Activated CD4-positive, alpha-beta T cell treated with anti-CD3 and anti-CD28 coated beads, Interleukin-2, amount 10 ng/mL, durations not matched to agents 7 days and 5 days (primary cell): ENCODE results near the gene NEDD4L. TPM values are rescaled to one million over a fixed set of nuclear protein-coding genes. Genes with fewer than 3 reads are reported as not detected.
A peak's percentile ranks its signal among the peaks of the same experiment; 100 is the strongest.

Experiments
- CTCF ChIA-PET: fragments of 350-600 bp; sonication (Branson Sonifier 250); formaldehyde crosslinking; loops from one replicate; lab custom pipeline; 2021; ENCODE audit warnings: antibody characterized with exemption; lab: Charles Lee
- POLR2A ChIA-PET: fragments of 350-600 bp; sonication (Branson Sonifier 250); formaldehyde crosslinking; loops from one replicate; lab custom pipeline; 2021; ENCODE audit warnings: antibody characterized with exemption; lab: Charles Lee
- DNase-seq: peaks from one replicate; pipeline ENCODE4 v3.0.0-alpha.2; 2020
- H3K27ac Mint-ChIP-seq: one replicate; pipeline ENCODE4 v1.8.0; 2021; ENCODE audit warnings: mild to moderate bottlenecking, moderate library complexity, mixed read lengths
- H3K27me3 Mint-ChIP-seq: one replicate; pipeline ENCODE4 v1.8.0; 2021; ENCODE audit warnings: mixed read lengths
- H3K36me3 Mint-ChIP-seq: one replicate; pipeline ENCODE4 v1.8.0; 2021; ENCODE audit warnings: low read depth, mixed read lengths
- H3K4me1 Mint-ChIP-seq: one replicate; pipeline ENCODE4 v1.8.0; 2021; ENCODE audit warnings: mixed read lengths
- H3K4me3 Mint-ChIP-seq: one replicate; pipeline ENCODE4 v1.8.0; 2021; ENCODE audit warnings: mild to moderate bottlenecking, moderate library complexity, mixed read lengths
- H3K9me3 Mint-ChIP-seq: one replicate; pipeline ENCODE4 v1.8.0; 2021; ENCODE audit warnings: mixed read lengths
- total RNA-seq, 2 experiments: library from RNA; stranded (reverse); gene quantifications; one replicate each; pipeline ENCODE4 v1.2.3, GENCODE V29; 2021

The NEDD4L gene
- total RNA-seq, 2 experiments from 2014 or later: 5.6 to 8.1 TPM

DNA sequence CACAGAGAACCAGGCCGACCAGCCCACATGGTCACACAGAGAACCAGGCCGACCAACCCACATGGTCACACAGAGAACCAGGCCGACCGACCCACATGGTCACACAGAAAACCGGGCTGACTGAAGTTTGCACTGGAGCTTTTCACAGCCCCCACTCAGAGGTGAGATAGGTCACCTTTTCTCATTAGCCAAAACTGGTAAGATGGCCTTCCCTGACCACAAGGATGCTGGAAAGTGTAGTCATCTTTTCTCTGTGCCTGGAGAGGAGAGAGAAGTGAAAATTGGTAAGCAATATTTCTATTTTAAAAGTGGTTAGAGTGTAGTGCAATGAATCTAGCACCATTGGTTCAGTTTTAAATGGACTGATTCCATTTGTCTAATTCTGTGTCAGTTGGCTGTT is 247.1 kb downstream of the NEDD4L start:
- no peak overlapping the region for H3K4me3 Mint-ChIP-seq
- no peaks in the 10 kb centered on the region for H3K9me3 Mint-ChIP-seq
- CTCF ChIA-PET: interaction anchor here (0.6 kb wide), 1 partner anchor 215 kb away, joined by 4 read pairs; no protein-coding TSS in a partner anchor
- peaks cover 6% of the 10 kb centered on the region for H3K27me3 Mint-ChIP-seq
- POLR2A ChIA-PET: no interaction called here
- DNase-seq: no peak
- H3K36me3 Mint-ChIP-seq: no peaks in the 10 kb centered on the region
- no peaks in the 10 kb centered on the region for H3K4me1 Mint-ChIP-seq
- H3K27ac Mint-ChIP-seq: no peak overlapping the region

DNA sequence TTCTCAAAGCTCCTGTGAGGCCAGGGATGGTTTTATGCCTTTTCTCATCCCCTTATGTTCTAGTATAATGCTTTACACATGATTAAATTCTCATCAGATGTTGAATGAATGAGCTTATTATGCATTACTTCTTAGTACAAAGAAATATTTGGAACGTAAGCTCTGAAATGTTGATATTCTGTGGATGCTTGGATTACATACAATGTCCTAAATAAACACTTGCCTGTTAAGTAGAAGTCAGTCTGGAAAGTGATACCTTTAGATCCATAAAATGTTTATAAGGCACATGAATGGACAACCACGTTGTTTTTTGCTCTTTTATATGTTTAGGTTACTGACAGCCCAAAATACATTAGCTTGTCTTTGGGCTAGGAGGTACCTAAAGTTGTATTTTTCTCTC is 248.6 kb downstream of the NEDD4L start:
- no peaks in the 10 kb centered on the region for H3K9me3 Mint-ChIP-seq
- ChIA-PET POLR2A (no interaction called here), CTCF (interaction anchor here (1.1 kb wide), 1 partner anchor 21 kb away, joined by 3 read pairs; no protein-coding TSS in a partner anchor)
- no peak for DNase-seq
- peaks cover 4% of the 10 kb centered on the region for H3K27me3 Mint-ChIP-seq
- H3K36me3 Mint-ChIP-seq: no peaks in the 10 kb centered on the region
- H3K4me3 Mint-ChIP-seq: no peak overlapping the region
- H3K4me1 Mint-ChIP-seq: peaks cover 4% of the 10 kb centered on the region
- H3K27ac Mint-ChIP-seq: no peak overlapping the region

DNA sequence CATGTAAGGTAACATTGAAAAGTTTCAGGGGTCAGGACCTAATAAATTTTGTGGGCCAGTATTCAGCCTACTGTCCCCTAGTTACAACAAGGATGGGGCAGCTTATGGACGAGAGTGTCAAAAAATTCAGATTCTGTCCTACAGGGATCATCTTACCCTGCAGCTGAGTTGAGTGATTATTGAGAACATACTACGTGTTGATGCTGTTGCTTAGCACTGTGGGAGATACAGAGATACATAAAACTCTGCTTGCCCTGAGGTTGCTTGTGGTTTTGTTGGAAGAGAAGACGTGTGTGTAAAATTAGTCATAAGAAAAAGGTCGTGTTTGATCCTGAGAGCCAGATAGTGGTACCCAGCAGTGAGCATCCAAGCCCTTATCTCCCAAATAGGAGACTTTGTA is 253.2 kb downstream of the NEDD4L start:
- H3K27ac Mint-ChIP-seq: no peak overlapping the region
- H3K9me3 Mint-ChIP-seq: no peaks in the 10 kb centered on the region
- peaks cover 4% of the 10 kb centered on the region for H3K4me1 Mint-ChIP-seq
- peaks cover 7% of the 10 kb centered on the region for H3K27me3 Mint-ChIP-seq
- H3K36me3 Mint-ChIP-seq: no peaks in the 10 kb centered on the region
- H3K4me3 Mint-ChIP-seq: no peak overlapping the region
- POLR2A ChIA-PET: no interaction called here
- no peak for DNase-seq
- CTCF ChIA-PET: no interaction called here

DNA sequence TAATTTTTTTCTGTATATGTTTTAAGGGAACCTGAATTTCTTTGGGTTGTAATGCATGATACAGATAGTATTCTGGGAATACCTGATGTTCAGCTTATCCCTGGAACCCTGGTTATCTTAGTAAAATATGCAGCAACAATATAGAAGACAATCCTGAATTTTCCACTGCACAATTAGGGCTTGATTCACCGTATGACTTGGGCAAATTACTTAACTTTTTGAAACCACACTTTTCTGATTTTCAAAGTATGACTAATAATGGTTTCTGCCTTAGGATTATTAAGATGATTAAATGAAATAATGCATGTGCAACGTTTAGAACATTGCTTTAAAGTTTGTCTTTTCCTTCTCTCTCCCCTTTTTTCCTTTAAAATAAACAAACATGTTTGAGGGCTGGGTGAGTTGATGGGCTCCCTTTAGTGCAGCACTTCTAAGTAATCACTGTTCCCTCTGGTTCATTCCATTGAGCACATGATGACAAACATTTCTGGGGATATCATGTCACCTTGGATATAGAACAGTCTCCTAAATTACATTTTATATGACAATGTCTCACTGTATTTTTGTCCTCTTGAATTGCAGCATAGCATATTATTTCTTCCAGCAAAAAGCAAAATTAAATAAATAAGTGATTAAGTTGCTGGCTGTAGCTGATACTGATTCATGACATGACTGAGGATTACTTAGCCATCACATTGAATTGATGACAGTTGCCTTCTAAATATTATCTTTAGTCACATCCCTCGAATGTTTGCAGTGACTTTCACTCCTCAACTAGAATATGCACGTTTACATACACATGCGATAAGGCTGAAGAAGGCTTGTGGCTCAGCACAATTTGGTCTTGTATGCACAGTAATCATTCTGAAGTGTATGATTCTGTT is 254.5 kb downstream of the NEDD4L start:
- ChIA-PET CTCF (interaction anchor here (1.1 kb wide), 1 partner anchor 39 kb away, joined by 3 read pairs; no protein-coding TSS in a partner anchor), POLR2A (no interaction called here)
- Mint-ChIP-seq H3K27me3 (peaks cover 10% of the 10 kb centered on the region), H3K4me3 (no peak overlapping the region), H3K27ac (no peak overlapping the region), H3K36me3 (no peaks in the 10 kb centered on the region), H3K9me3 (no peaks in the 10 kb centered on the region), H3K4me1 (peaks cover 9% of the 10 kb centered on the region)
- DNase-seq: no peak

DNA sequence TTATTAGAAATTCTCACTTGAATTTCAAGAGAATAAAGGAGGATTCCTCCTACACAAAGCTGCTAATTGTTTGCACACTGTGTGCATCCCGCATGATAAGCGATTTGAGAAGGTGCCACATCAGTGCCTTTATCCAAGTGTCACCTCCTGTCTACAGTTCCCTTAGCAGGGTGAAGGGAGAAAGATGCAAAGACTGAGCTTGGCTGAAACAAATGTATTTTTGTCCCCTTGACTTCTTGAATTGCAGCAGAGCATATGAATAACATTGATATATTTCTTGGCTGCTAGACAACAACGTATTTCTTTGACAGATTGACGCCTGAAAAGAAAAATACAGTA is 255.1 kb downstream of the NEDD4L start:
- CTCF ChIA-PET: interaction anchor here (1.1 kb wide), 1 partner anchor 40 kb away, joined by 3 read pairs; no protein-coding TSS in a partner anchor
- H3K9me3 Mint-ChIP-seq: no peaks in the 10 kb centered on the region
- POLR2A ChIA-PET: no interaction called here
- no peak overlapping the region for H3K4me3 Mint-ChIP-seq
- H3K36me3 Mint-ChIP-seq: no peaks in the 10 kb centered on the region
- H3K4me1 Mint-ChIP-seq: peaks cover 15% of the 10 kb centered on the region
- no peak overlapping the region for H3K27ac Mint-ChIP-seq
- peaks cover 13% of the 10 kb centered on the region for H3K27me3 Mint-ChIP-seq
- no peak for DNase-seq

DNA sequence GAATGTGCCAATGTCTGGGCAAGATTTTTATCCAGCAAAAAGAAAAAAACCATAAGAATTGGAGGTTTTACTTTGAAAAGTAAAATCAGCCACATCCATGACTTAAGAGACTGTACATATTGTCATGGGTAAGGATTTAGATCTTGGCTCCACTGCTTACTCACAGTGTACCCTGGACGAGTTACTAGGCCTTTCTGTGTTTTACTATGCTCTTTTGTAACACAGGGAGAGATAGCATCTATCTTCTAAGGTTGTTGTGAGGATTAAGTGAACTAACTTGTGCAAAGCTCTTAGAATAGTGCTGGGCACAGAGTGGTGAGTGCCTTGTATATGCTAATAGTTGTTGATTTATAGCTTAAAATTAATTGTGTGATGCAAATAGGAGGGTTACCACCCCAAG is 255.9 kb downstream of the NEDD4L start:
- Mint-ChIP-seq H3K27ac (no peak overlapping the region), H3K9me3 (no peaks in the 10 kb centered on the region), H3K4me1 (peaks cover 15% of the 10 kb centered on the region), H3K27me3 (peaks cover 15% of the 10 kb centered on the region), H3K4me3 (no peak overlapping the region), H3K36me3 (no peaks in the 10 kb centered on the region)
- DNase-seq: no peak
- ChIA-PET CTCF (interaction anchor here (0.8 kb wide), 1 partner anchor 20 kb away, joined by 3 read pairs; no protein-coding TSS in a partner anchor), POLR2A (no interaction called here)

DNA sequence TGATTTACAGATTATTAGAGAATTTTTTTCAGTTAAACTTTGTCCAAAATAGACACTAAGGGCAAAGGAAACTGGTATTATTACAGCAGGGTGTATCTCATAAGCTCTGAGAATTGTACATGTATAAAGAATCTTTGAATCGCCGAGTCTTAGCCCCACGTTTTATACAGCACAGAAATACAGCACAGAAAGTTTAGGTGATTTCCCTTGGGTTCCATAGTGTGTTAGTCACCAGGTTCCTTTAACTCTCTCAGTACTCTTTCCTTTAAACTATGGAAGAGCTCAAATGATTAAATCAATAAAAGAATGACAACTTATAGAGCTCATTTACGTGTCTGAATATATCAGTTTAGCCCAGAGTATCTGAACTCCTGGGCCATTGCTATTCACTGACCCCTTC is 256.8 kb downstream of the NEDD4L start:
- Mint-ChIP-seq H3K27ac (no peak overlapping the region), H3K27me3 (peaks cover 12% of the 10 kb centered on the region), H3K36me3 (peaks cover 1% of the 10 kb centered on the region), H3K4me1 (peaks cover 15% of the 10 kb centered on the region), H3K9me3 (peaks cover 2% of the 10 kb centered on the region), H3K4me3 (no peak overlapping the region)
- ChIA-PET POLR2A (no interaction called here), CTCF (interaction anchor here (0.8 to 1.0 kb wide), 2 partner anchors 19 to 24 kb away, joined by 3 read pairs; no protein-coding TSS in a partner anchor)
- no peak for DNase-seq

DNA sequence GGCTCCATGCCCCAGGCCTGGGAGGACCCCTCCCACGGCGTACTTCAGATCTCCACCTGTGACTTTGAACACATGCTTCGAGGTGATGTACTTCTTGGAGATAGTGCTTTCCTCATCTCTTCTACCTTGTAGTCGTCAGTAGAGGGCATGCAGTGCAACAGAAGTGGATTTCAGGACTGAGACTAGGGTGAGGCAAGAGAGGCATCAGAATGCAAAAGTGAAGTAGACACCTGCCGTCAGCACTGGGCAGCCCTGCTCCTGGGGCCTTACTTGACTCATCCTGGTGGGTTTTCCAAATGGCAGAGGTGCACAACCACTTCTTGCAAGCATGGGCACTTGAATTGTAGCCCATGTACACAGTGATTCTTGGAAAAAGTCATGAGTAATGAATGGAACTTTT is 258.8 kb downstream of the NEDD4L start:
- Mint-ChIP-seq H3K4me3 (no peak overlapping the region), H3K27me3 (peaks cover 15% of the 10 kb centered on the region), H3K27ac (no peak overlapping the region), H3K9me3 (peaks cover 6% of the 10 kb centered on the region), H3K4me1 (peaks cover 10% of the 10 kb centered on the region), H3K36me3 (peaks cover 2% of the 10 kb centered on the region)
- no peak for DNase-seq
- POLR2A ChIA-PET: no interaction called here
- CTCF ChIA-PET: interaction anchor here (1.0 kb wide), 1 partner anchor 12 kb away, joined by 4 read pairs; no protein-coding TSS in a partner anchor

DNA sequence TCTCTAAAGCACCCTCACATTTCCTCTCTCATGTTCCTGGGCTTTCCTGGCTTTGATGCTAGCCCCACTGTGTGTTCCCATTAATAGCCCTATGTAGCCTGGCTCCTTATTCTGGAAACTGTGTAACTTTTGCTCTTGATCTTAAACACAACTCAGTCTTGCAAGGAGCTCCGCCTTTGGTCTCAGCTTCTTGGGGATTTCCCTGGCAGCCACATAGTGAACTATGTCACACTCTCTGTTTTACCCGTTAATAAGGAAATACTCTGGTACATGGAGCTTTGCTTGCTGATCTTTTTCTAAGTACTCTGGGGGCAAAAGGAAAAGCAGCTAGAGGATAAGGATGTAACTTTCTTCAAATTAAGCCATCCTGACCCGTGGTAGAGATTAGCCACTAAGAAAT is 259.3 kb downstream of the NEDD4L start:
- DNase-seq: peak; percentile 28
- peaks cover 14% of the 10 kb centered on the region for H3K27me3 Mint-ChIP-seq
- peaks cover 6% of the 10 kb centered on the region for H3K9me3 Mint-ChIP-seq
- H3K4me1 Mint-ChIP-seq: peaks cover 10% of the 10 kb centered on the region
- ChIA-PET POLR2A (no interaction called here), CTCF (interaction anchor here (1.0 kb wide), 1 partner anchor 12 kb away, joined by 4 read pairs; no protein-coding TSS in a partner anchor)
- no peak overlapping the region for H3K27ac Mint-ChIP-seq
- no peak overlapping the region for H3K4me3 Mint-ChIP-seq
- H3K36me3 Mint-ChIP-seq: peaks cover 2% of the 10 kb centered on the region

DNA sequence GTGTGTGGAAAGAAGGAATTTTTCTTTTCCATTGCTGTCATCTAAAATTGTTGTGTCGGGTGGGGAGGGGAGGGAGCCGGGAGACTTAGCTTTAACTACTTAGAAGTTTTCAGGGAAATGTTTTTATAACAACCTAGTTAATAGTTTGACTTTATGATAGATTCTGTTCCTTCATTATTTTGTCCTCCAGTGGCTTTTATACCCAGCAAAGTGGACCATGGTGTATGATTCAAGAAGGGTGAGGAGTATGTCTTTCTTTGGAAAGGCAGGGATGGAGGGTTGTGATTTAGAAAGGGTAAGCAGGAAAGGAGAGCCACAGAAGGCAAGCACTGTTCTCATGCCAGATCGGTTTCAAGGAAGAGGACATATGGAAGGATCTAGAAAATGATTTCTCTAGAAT is 261.8 kb downstream of the NEDD4L start:
- Mint-ChIP-seq H3K27me3 (peaks cover 11% of the 10 kb centered on the region), H3K9me3 (peaks cover 6% of the 10 kb centered on the region), H3K27ac (no peak overlapping the region), H3K4me1 (peaks cover 28% of the 10 kb centered on the region), H3K36me3 (peaks cover 2% of the 10 kb centered on the region), H3K4me3 (no peak overlapping the region)
- no peak for DNase-seq
- CTCF ChIA-PET: interaction anchor here (0.6 kb wide), 1 partner anchor 1178 kb away, joined by 4 read pairs; no protein-coding TSS in a partner anchor
- POLR2A ChIA-PET: no interaction called here

DNA sequence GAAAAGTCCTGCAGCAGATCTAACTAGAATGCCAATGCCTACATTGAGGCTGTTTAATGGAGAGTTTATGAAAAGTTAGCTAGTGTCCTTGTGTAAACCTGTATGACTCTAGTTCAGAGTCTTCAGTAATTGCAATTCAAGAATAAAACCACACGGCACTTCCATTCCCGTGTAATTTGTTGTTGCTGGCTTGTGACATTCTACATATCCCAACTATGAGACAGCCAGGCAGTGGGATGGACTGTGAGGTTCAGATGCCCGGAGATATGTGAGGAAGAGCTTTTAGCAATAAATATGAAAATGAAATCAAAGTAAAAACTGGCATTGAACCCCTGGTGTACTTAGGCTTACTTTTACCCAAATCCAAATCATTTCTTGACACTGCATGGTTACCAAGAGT is 263.4 kb downstream of the NEDD4L start:
- ChIA-PET POLR2A (interaction anchor here (0.6 kb wide), 1 partner anchor 44 kb away, joined by 3 read pairs; no protein-coding TSS in a partner anchor), CTCF (interaction anchor here (0.8 kb wide), 1 partner anchor 27 kb away, joined by 3 read pairs; no protein-coding TSS in a partner anchor)
- H3K27ac Mint-ChIP-seq: no peak overlapping the region
- DNase-seq: no peak
- peaks cover 2% of the 10 kb centered on the region for H3K36me3 Mint-ChIP-seq
- H3K4me3 Mint-ChIP-seq: no peak overlapping the region
- peaks cover 6% of the 10 kb centered on the region for H3K9me3 Mint-ChIP-seq
- H3K27me3 Mint-ChIP-seq: peaks cover 13% of the 10 kb centered on the region
- peaks cover 41% of the 10 kb centered on the region for H3K4me1 Mint-ChIP-seq

DNA sequence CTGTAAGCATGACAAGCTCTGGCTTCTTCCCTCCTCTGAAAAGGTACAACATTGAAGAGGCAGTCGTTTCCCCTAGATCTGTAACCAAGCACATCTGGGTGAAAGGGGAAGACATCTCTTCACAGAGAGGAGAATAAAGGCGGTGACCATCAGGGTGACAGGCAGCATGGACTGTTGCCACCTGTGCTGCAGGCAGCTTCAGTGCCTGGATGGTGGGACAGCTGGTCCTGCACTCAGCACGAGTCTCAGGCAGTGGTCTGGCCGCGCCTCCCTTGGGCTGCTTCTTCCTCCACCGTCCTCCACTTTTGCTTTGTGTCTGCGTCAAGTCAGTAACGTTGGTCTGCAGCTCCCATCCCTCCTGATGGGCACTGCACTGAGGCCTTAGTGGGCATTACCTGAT is 264.4 kb downstream of the NEDD4L start:
- peaks cover 42% of the 10 kb centered on the region for H3K4me1 Mint-ChIP-seq
- POLR2A ChIA-PET: no interaction called here
- no peak overlapping the region for H3K27ac Mint-ChIP-seq
- peaks cover 6% of the 10 kb centered on the region for H3K9me3 Mint-ChIP-seq
- H3K27me3 Mint-ChIP-seq: peaks cover 11% of the 10 kb centered on the region
- no peak for DNase-seq
- CTCF ChIA-PET: no interaction called here
- peaks cover 2% of the 10 kb centered on the region for H3K36me3 Mint-ChIP-seq
- no peak overlapping the region for H3K4me3 Mint-ChIP-seq

DNA sequence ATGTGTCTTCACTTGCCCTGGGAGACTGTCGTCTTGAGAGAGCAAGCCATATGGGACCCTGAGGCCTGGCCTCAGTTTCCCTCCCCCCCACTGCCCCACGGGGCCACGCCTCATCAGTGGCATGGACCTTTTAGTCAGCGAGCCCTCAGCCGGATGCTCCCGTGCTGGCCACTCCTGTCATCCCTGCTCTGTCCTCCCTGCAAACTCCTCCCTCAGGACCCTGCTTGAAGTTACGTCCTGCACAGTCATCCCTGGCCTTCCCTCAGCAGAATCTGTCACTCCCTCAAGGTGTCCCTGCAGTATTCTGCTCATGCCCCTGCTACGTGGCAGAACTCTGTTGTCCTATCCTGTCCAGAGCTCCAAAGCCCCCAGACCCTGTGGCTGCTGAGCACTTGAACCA is 265.1 kb downstream of the NEDD4L start:
- POLR2A ChIA-PET: no interaction called here
- CTCF ChIA-PET: no interaction called here

More for the DNA sequence above, 265.1 kb downstream of the NEDD4L start:
- peaks cover 8% of the 10 kb centered on the region for H3K27me3 Mint-ChIP-seq
- no peak overlapping the region for H3K27ac Mint-ChIP-seq
- no peak overlapping the region for H3K4me3 Mint-ChIP-seq
- H3K9me3 Mint-ChIP-seq: peaks cover 6% of the 10 kb centered on the region
- peaks cover 2% of the 10 kb centered on the region for H3K36me3 Mint-ChIP-seq
- DNase-seq: no peak
- H3K4me1 Mint-ChIP-seq: peaks cover 38% of the 10 kb centered on the region
